PFSK-1 (cell line): ENCODE measurements around the gene FAM171A2.

Experiments used
- FOXP2 ChIP-seq: optimal IDR thresholded peaks from 2 replicates; pipeline ENCODE3; 2011; ENCODE audit warnings: borderline replicate concordance, control low read depth, inconsistent platforms; ENCODE audit not compliant: insufficient read depth; ENCODE audit errors: extremely low read length, extremely low read depth
- POLR2AphosphoS5 ChIP-seq: IDR thresholded peaks from 2 replicates; pipeline ENCODE4 v1.6.1; 2012; ENCODE audit warnings: low read depth, mild to moderate bottlenecking, control low read depth, low read length, moderate library complexity
- REST ChIP-seq, 2 experiments: IDR thresholded peaks; 2 replicates each; pipeline versions ENCODE4 v1.6.1 to v1.8.0; 2011 to 2012; ENCODE audit warnings: low read depth in 2 of 2, low read length in 2 of 2, control low read depth in 1 of 2, inconsistent platforms in 1 of 2, mild to moderate bottlenecking in 1 of 2, moderate library complexity in 1 of 2; ENCODE audit not compliant: insufficient read depth in 1 of 2
- SIN3A ChIP-seq: IDR thresholded peaks from 2 replicates; pipeline ENCODE4 v1.6.1; 2012; ENCODE audit warnings: mild to moderate bottlenecking, low read length, moderate library complexity, borderline replicate concordance; ENCODE audit not compliant: insufficient read depth
- TAF1 ChIP-seq: IDR thresholded peaks from 2 replicates; pipeline ENCODE4 v1.6.1; 2012; ENCODE audit warnings: low read length, control low read depth, borderline replicate concordance; ENCODE audit not compliant: insufficient read depth

Gene FAM171A2

GRCh38 chr17:44389723-44390202 is 26.1 kb upstream of the FAM171A2 start:
- TF ChIP-seq REST (IDR thresholded peaks at IDR 0.05; ENCODE audit: insufficient read depth in 1 of 2, low read depth in 2 of 2, low read length in 2 of 2) = no peak
- TF ChIP-seq SIN3A = no peak
- TF ChIP-seq FOXP2 = no peak
- TF ChIP-seq POLR2AphosphoS5 = no peak
- no peak for TF ChIP-seq TAF1

GRCh38 chr17:44389281-44389680 is 25.6 kb upstream of the FAM171A2 start, which contains the start of gene ITGA2B:
ITGA2B (minus strand) TSS chr17:44389649; CDS start chr17:44389473, 176 bp downstream.
- TF ChIP-seq POLR2AphosphoS5 (no peak), TAF1 (no peak), REST (IDR thresholded peaks at IDR 0.05; ENCODE audit: insufficient read depth in 1 of 2, low read depth in 2 of 2, low read length in 2 of 2) (no peak), FOXP2 (no peak), SIN3A (no peak)

GRCh38 chr17:44387804-44388203 is 24.2 kb upstream of the FAM171A2 start:
- TF ChIP-seq FOXP2 (no peak), REST (IDR thresholded peaks at IDR 0.05; ENCODE audit: insufficient read depth in 1 of 2, low read depth in 2 of 2, low read length in 2 of 2) (no peak), TAF1 (no peak), SIN3A (no peak), POLR2AphosphoS5 (no peak)

- TF ChIP-seq SIN3A (no peak), REST (IDR thresholded peaks at IDR 0.05; ENCODE audit: insufficient read depth in 1 of 2, low read depth in 2 of 2, low read length in 2 of 2) (no peak), TAF1 (no peak), FOXP2 (no peak), POLR2AphosphoS5 (no peak)
Observed at GRCh38 chr17:44386182-44386525, 22.5 kb upstream of the FAM171A2 start.
